Stimulated activated CD8-positive, alpha-beta memory T cell treated with anti-CD3 and anti-CD28 coated beads, Interleukin-15, amount 100 ng/mL, for 48 hours (primary cell): ENCODE measurements around the gene NR1I2.

Experiments used
- DNase-seq, 2 donors: peaks; one replicate each; pipeline ENCODE4 v3.0.0-alpha.2; 2020; ENCODE audit warnings: low read depth in 2 of 2

Gene NR1I2

GRCh38 chr3:119781330-119782198 is at the start of gene NR1I2:
TSS of gene NR1I2 (plus strand) at chr3:119782101.
- no peak for DNase-seq

GRCh38 chr3:119733812-119734211 is 48.1 kb upstream of the NR1I2 start:
- no peak for DNase-seq

- no peak for DNase-seq
Measured at GRCh38 chr3:119738741-119739140, 43.2 kb upstream of the NR1I2 start.

- no peak for DNase-seq
Measured at GRCh38 chr3:119741657-119742590, 40.0 kb upstream of the NR1I2 start.

- no peak for DNase-seq
Measured at GRCh38 chr3:119743921-119744320, 38.0 kb upstream of the NR1I2 start.

GRCh38 chr3:119745942-119746341 is 36.0 kb upstream of the NR1I2 start:
- DNase-seq: no peak

GRCh38 chr3:119746423-119746822 is 35.5 kb upstream of the NR1I2 start:
- no peak for DNase-seq

- no peak for DNase-seq
Measured at GRCh38 chr3:119747357-119747756, 34.5 kb upstream of the NR1I2 start.

- DNase-seq: no peak
Measured at GRCh38 chr3:119748991-119749390, 32.9 kb upstream of the NR1I2 start.

GRCh38 chr3:119751423-119751822 is 30.5 kb upstream of the NR1I2 start:
- DNase-seq: no peak

- DNase-seq: no peak
Measured at GRCh38 chr3:119759962-119760361, 21.9 kb upstream of the NR1I2 start.

GRCh38 chr3:119762876-119763275 is 19.0 kb upstream of the NR1I2 start:
- DNase-seq: no peak

- DNase-seq: no peak
Measured at GRCh38 chr3:119763466-119763865, 18.4 kb upstream of the NR1I2 start.

- DNase-seq: no peak
Measured at GRCh38 chr3:119765239-119765638, 16.7 kb upstream of the NR1I2 start.

- no peak for DNase-seq
Measured at GRCh38 chr3:119767936-119768601, 13.8 kb upstream of the NR1I2 start.

- no peak for DNase-seq
Measured at GRCh38 chr3:119768668-119769393, 13.1 kb upstream of the NR1I2 start.

GRCh38 chr3:119769394-119770149 is 12.3 kb upstream of the NR1I2 start:
- DNase-seq: no peak

- DNase-seq: no peak
Measured at GRCh38 chr3:119774444-119774843, 7.5 kb upstream of the NR1I2 start.

GRCh38 chr3:119776304-119776703 is 5.6 kb upstream of the NR1I2 start:
- DNase-seq: no peak

GRCh38 chr3:119778176-119778575 is 3.7 kb upstream of the NR1I2 start:
- DNase-seq: no peak

GRCh38 chr3:119778811-119779210 is 3.1 kb upstream of the NR1I2 start:
- no peak for DNase-seq
